HT1080 (cell line): ENCODE measurements around the gene CD33. TPM values are rescaled to one million over a fixed set of nuclear protein-coding genes. Genes with fewer than 3 reads are reported as not detected.

ENCODE experiments used
- DNase-seq: peaks from one replicate; pipeline ENCODE4 v3.0.0-alpha.2; 2015; ENCODE audit warnings: low read depth
- polyA plus RNA-seq, 2 experiments: library from polyadenylated mRNA; depleted of rRNA; stranded (reverse); fragments of >200 nt; gene quantifications; 2 replicates each; pipeline ENCODE4 v1.2.3, GENCODE V29; 2015
- total RNA-seq: library from RNA; depleted of rRNA; stranded (reverse); fragments of >200 nt; shearing (Covaris generic); gene quantifications from 2 replicates; pipeline ENCODE4 v1.2.3, GENCODE V29; 2014; rRNA removed

Gene CD33
- 52.3 and 53.7 TPM in 2 replicates for total RNA-seq
- 21.1 and 22.5 TPM in 2 replicates for polyA plus RNA-seq (2015; cell fraction: cytosol; rRNA removed)
- polyA plus RNA-seq (2015; cell fraction: nucleus; rRNA removed): 37.6 and 40.9 TPM in 2 replicates

DNA sequence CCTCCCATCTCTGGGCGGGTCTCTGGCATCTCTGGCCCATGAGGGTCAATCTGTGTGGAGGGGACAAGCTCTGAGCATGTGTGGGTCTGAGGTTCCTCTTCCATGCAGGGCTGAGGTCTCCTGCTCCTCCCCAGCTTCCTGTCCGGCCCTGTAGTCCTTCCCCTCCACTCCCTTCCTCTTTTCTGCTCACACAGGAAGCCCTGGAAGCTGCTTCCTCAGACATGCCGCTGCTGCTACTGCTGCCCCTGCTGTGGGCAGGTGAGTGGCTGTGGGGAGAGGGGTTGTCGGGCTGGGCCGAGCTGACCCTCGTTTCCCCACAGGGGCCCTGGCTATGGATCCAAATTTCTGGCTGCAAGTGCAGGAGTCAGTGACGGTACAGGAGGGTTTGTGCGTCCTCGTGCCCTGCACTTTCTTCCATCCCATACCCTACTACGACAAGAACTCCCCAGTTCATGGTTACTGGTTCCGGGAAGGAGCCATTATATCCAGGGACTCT, at the start of gene CD33:
Gene CD33, plus strand, starts transcription at position 183 of the 496 bp plus-strand sequence. Its CDS starts 39 bp downstream, at position 222.
- DNase-seq: peak; percentile 75

DNA sequence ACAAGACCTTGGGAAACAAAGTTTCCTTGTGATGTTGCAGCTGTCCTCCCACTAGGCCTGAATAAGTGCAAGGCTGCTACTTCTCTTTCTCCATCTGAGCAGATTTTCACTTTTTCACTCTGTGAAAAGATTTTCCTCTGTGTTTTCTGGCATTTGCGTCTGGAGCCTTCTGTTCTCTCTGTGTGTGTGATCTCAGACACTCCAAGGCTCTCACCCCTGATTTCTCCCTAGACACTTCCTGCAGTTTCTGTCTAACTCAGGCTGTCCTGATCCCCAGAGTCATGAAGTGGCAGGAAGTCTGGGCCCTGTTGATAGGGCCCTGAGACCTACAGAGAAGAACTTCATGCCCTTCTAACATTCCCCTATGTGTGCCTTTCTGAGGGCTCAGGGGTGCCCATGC, 45.6 kb upstream of the CD33 start:
- no peak for DNase-seq

GRCh38 chr19:51181377-51181912, 43.4 kb upstream of the CD33 start:
- no peak for DNase-seq

DNA sequence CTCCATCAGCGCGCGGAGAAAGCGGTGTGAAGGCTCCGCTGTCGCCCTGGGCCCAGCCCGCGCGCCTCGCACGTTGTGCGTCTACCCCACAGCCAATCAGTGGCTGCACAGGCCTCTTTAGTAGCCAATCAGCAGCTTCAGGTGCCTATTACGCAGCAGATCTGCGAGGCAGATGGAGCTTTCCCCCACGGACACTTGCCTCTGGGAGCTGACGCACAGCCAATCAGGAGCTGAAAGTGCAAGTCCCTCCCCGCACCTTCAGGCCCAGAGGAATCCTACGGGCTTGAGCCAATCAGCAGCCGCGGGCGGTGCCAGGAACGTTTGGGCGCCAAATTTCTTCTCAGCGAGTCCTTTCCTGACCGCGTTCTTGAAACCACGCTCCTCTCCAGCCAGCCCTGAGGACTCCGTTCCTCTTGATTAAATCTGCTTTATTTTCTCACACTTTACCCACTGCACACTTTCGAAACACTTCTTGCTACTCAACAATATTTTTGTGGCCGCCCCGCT, 42.9 kb upstream of the CD33 start:
- peak; percentile 48 for DNase-seq

GRCh38 chr19:51183629-51184028, 41.3 kb upstream of the CD33 start:
- no peak for DNase-seq

- no peak for DNase-seq
Observed at GRCh38 chr19:51185069-51185867, 39.6 kb upstream of the CD33 start.

DNA sequence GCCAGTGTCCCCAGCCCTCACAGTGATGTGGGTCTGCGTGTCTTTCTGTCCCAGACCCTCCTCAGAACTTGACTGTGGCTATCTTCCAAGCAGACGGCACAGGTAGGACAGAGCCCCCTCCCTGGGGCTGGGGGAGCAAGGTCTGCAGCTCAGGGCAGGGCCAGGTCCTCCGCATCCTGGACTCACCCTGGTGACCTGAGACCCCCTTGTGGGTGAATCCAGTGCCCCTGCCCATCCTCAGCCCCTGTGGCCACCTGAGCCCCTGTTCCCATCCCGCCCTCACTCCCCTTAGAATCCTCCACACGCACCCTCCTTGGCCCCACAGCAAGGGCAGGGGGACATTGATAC, 39.0 kb upstream of the CD33 start:
- no peak for DNase-seq

DNA sequence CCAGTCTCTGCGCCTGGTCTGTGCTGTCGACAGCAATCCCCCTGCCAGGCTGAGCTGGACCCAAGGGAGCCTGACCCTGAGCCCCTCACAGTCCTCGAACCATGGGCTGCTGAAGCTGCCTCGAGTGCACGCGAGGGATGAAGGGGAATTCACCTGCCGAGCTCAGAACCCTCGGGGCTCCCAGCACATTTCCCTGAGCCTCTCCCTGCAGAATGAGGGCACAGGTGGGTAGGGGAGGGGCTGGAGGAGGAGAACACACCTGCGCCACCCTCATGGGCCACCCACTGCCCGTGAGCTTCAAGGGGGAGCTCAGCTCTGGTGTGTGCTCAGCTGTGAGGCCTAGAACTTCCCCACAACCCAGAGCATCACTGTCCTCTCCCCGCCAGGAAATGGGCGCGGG, 38.6 kb upstream of the CD33 start:
- DNase-seq: no peak

DNA sequence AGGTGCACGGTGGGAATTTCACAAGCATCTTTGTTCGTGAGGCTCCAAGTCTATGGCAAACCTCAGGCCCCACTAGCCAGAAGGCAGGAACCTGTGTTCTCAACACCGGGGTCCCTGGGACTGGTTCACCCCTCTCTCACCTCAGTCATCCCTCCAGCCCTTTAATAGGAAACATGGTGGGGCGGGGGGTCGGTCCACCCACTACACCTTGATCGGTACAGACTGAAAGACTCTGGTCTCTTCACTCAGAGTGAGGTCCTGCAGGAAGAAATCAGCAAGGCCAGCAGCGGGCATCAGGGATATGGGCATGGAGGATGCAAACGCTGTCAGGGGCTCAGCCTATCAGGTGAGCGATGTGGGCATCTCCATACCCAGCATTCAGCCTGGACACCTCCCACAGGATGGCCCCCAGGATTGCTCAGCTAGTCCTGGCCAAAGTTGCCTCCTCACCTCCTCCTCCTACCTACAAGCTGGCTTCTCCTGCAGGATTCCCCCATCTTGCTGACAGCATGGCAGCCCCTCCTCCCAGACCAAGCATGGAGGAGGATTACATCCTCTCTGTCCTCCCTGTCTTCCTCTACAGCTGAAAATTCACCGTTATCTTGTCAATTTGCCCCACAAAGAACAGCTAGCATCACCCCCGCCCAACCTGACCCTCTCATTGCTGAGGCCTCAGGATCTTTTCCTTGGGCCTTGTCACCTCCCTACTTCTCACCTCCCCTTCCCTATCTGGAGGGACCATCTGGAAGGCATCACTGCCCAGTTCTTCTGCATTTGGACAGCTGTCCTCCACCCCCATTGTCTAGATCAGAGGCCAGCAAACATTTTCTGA, 37.3 kb upstream of the CD33 start:
- no peak for DNase-seq

DNA sequence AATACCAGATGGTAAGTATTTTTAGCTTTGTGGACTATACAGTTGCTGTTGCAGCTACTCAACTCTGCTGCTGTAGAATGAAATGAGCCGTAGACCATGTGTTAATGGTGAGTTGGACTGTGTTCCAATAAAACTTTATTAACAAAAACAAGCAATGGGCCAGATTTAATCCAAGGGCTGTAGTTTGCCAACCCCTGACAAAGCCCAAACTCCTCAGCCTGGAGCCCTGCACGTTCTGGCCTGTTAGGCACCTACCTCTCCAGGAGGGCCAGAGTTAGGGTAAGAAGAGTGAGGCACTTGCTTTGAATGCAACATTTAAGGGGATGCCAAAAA, 36.7 kb upstream of the CD33 start:
- DNase-seq: no peak

DNA sequence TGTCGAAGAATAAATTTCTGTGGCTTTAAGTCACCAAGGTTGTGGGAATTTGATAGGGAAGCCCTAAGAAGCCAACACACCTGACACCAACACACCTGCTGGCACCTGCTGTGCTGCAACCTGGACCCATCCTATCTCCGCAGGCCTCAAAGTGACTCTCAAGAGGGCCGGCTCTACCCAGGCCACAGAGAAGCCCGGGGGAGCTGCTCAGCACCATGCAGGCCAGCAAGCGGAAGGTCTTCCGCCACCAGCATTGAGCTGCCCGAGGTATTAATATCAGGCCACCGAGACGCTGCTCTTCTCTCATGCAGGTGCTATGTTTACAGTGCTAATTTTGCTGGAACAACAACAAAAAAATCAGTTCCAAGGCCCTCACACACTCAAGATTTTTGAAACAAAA, 32.2 kb upstream of the CD33 start:
- no peak for DNase-seq

DNA sequence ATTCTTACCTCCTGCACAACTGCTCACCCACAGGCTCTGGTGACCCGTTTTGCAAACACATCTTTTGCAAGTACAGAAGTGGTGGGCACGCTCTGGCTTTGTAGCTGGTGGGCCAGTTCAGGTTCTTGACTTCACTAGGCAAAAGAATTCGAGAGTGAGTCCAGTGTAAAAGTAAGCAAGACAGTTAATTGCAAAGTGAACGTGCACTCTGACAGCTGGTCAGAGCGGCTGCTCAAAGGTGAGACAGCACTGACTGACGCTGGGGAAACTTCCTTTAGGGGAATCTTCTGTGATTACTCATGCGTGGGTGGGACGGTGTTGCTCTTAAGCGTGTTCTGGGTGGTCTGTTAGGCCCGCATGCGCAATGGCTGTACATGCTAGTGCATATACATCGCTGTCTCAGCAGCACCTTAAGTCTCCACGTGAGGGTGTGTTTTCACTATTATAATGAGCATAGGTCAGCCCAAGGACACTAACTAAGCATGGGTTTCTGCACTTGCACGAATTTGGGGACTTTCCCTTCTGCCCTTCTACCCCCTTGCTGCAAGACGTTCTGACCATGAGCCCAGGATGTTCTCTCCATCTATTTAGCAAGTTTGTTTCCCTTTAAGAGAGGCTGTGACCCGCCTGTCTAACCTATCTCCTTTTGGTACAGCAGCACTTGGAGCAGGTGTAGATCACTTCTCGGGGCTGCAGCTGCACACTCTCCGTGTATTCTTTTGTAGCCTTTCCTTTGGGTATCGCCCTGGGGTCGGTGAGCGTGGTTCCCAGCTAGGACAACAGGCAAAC, 30.2 kb upstream of the CD33 start:
- peak; percentile 50 for DNase-seq

GRCh38 chr19:51195316-51195586, 29.6 kb upstream of the CD33 start:
- DNase-seq: no peak

GRCh38 chr19:51195616-51196015, 29.3 kb upstream of the CD33 start:
- no peak for DNase-seq

- no peak for DNase-seq
Observed at GRCh38 chr19:51196181-51196580, 28.7 kb upstream of the CD33 start.

GRCh38 chr19:51198641-51199040, 26.2 kb upstream of the CD33 start:
- DNase-seq: no peak

DNA sequence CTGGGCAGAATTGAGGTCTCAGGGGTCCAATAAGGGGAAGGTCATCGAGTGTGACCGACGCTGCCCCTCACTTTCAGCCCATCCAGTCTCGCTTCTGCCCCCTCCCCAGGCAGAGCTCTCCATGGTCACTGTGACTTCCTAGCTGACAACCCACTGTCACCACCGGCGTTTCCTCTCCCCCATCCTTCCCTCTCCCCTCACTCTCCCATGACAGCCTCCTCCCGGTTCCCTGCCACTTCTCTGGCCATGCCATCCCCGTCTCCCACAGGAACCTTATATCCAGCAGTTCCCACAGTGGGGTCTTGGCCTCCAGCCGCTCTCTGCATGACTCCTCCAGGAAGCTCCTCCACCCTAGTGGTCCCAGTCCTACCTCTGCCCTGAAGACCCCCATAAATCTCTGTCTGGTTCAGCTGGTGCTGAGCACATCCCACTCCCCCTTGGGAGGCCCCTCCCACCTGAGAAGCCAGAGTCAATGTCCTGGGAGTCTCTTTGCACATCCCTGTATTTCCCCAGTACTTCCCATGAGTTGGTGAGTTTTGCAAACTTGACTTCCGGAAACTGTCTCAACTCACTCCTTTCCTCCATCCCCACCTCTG, 24.7 kb upstream of the CD33 start:
- no peak for DNase-seq

DNA sequence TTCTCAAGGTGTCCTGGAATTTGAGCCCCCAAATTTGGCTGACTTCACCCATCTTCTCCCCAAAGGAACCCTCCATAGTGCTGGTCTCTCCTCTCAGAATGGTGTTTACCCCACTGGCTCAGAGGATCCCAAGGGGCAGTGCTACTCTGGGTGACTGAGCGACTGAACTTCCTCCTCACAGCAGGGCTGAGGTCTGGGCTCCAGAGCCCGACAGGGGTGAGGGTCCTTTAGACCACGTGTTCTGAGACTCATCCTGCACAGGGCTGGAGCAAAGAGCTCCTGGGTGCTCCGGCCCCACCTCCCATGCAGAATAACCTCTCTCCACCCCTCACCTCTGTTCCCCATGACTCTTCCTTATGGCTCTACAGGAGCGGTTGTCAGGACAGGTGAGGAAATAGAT, 23.2 kb upstream of the CD33 start:
- DNase-seq: no peak

- no peak for DNase-seq
Observed at GRCh38 chr19:51203916-51204315, 21.0 kb upstream of the CD33 start.

GRCh38 chr19:51204321-51204720, 20.6 kb upstream of the CD33 start:
- DNase-seq: no peak

DNA sequence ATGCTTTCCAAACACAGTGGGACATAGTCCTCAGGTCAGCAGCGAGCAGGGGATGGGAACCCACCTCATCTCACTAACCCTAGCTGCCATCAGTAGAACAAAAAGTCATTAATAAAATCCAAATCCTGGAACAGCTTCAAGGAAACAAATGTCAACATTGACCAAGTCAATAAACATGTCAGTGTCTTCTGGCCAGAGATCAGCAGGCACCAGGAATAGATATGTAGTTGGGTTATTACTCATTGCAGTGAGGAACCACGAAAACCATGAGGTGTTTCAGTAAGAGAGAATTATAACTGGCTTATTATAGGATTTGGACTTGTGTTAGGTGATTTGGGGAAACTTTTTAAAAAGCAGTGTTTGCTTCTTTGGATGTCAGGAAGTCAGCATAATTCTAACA, 17.1 kb upstream of the CD33 start:
- no peak for DNase-seq
